ENCODE measurements around the gene SERTAD2.

SERTAD2 gene

GRCh38 chr2:64644458-64645382 lies 9.0 kb downstream of the SERTAD2 start:
- DNase-seq: peak; percentile 70

GRCh38 chr2:64643838-64644457 lies 9.8 kb downstream of the SERTAD2 start:
- no peak for DNase-seq

- DNase-seq: no peak
Observed at GRCh38 chr2:64641599-64641998, 12.1 kb downstream of the SERTAD2 start.

GRCh38 chr2:64640153-64641044 lies 13.3 kb downstream of the SERTAD2 start:
- no peak for DNase-seq

- no peak for DNase-seq
Observed at GRCh38 chr2:64639691-64640090, 14.0 kb downstream of the SERTAD2 start.

GRCh38 chr2:64638502-64639120 lies 15.1 kb downstream of the SERTAD2 start:
- no peak for DNase-seq

GRCh38 chr2:64637931-64638330 lies 15.8 kb downstream of the SERTAD2 start:
- DNase-seq: no peak

- no peak for DNase-seq
Observed at GRCh38 chr2:64637000-64637635, 16.6 kb downstream of the SERTAD2 start.

GRCh38 chr2:64635976-64636911 lies 17.5 kb downstream of the SERTAD2 start:
- peak; percentile 24 for DNase-seq

GRCh38 chr2:64634345-64635267 lies 19.1 kb downstream of the SERTAD2 start:
- DNase-seq: no peak

- DNase-seq: no peak
Observed at GRCh38 chr2:64632835-64633819, 20.6 kb downstream of the SERTAD2 start.

- DNase-seq: no peak
Observed at GRCh38 chr2:64631771-64632170, 21.9 kb downstream of the SERTAD2 start.

- no peak for DNase-seq
Observed at GRCh38 chr2:64630752-64631151, 23.0 kb downstream of the SERTAD2 start.

- DNase-seq: no peak
Observed at GRCh38 chr2:64629875-64630274, 23.8 kb downstream of the SERTAD2 start.

GRCh38 chr2:64629329-64629781 lies 24.4 kb downstream of the SERTAD2 start:
- no peak for DNase-seq

- DNase-seq: no peak
Observed at GRCh38 chr2:64627860-64628841, 25.6 kb downstream of the SERTAD2 start.

Measured in activated CD4-positive, alpha-beta T cell treated with anti-CD3 and anti-CD28 coated beads, Interleukin-10, Interleukin-2, amounts not matched to agents 100 ng/mL and 50 ng/mL, durations not matched to agents 16 hours and 8 hours (primary cell).